ENCODE data around the gene UBE2E1. TPM values are rescaled to one million over a fixed set of nuclear protein-coding genes. Genes with fewer than 3 reads are reported as not detected.
A peak's percentile ranks its signal among the peaks of the same experiment; 100 is the strongest.

The UBE2E1 gene
- total and polyA plus RNA-seq, 2 experiments from 2014 or later: 39.9 to 120 TPM

DNA sequence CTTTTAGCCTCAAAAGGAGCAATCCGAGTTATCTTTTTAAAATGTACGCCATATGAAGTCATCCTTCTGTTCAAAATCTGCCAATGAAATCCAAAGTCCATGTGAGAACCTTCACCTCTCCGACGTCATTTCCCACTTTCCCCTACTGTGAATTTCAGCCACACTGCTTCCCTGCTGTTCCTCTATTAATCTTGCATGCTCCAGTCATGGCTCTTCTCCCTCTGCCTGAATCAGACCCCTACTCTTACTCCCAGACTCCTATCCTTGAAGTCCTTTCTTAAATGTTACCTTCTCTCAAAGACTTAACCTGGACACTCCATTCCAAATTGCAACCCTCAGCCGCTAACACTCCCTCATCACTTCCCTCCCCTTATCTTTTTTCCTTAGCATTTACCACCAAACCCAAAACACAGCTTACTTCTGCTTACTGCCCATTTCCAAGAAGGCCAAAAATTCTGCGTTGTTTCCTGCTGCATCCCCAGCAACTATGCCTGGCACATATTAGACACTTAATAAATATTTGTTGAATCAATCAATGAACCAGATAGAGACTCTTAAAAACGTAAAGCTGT lies 109.9 kb downstream of the UBE2E1 start:
- ATAC-seq (no peak), DNase-seq (ENCODE audit: low spot score) (no peak)
- Histone ChIP-seq H3K27me3 (ENCODE audit: insufficient read depth) (peaks cover 10% of the 10 kb centered on the region), H2AFZ (no peak overlapping the region), H3K4me3 (peak overlapping the region; percentile 91), H3K79me2 (replicated peaks; ENCODE audit: insufficient read depth) (peaks cover 79% of the 10 kb centered on the region), H3K9me2 (ENCODE audit: insufficient read depth) (no peaks in the 10 kb centered on the region), H3K4me1 (ENCODE audit: insufficient read depth) (peaks cover 21% of the 10 kb centered on the region), H3K36me3 (ENCODE audit: insufficient read depth) (peaks cover 24% of the 10 kb centered on the region), H3K27ac (ENCODE audit: low read depth) (no peak overlapping the region), H3F3A (replicated peaks; ENCODE audit: low read depth) (peaks cover 23% of the 10 kb centered on the region), H3K4me2 (peak overlapping the region; percentile 90), H4K20me1 (replicated peaks; ENCODE audit: insufficient read depth) (peaks cover 14% of the 10 kb centered on the region)
- Mint-ChIP-seq H3K27me3 (ENCODE audit: insufficient read depth, low read depth, poor library complexity) (peaks cover 22% of the 10 kb centered on the region), H3K4me1 (peaks cover 28% of the 10 kb centered on the region), H3K27ac (no peak overlapping the region), H3K4me3 (peak overlapping the region; percentile 100), H3K9me3 (no peaks in the 10 kb centered on the region), H3K36me3 (ENCODE audit: low read depth) (peaks cover 40% of the 10 kb centered on the region)
- TF ChIP-seq STAT1 (IDR thresholded peaks at IDR 0.05; ENCODE audit: unreplicated experiment): no peak
- TF ChIP-seq, protein P1, sequence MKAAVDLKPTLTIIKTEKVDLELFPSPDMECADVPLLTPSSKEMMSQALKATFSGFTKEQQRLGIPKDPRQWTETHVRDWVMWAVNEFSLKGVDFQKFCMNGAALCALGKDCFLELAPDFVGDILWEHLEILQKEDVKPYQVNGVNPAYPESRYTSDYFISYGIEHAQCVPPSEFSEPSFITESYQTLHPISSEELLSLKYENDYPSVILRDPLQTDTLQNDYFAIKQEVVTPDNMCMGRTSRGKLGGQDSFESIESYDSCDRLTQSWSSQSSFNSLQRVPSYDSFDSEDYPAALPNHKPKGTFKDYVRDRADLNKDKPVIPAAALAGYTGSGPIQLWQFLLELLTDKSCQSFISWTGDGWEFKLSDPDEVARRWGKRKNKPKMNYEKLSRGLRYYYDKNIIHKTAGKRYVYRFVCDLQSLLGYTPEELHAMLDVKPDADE (IDR thresholded peaks at IDR 0.05): no peak
- TF ChIP-seq CREB1 (CRISPR knock-in tag; IDR thresholded peaks at IDR 0.05; ENCODE audit: low read depth): no peak
- TF ChIP-seq ZNF331 (CRISPR knock-in tag; IDR thresholded peaks at IDR 0.05; ENCODE audit: low read depth): no peak
- TF ChIP-seq, protein P2, sequence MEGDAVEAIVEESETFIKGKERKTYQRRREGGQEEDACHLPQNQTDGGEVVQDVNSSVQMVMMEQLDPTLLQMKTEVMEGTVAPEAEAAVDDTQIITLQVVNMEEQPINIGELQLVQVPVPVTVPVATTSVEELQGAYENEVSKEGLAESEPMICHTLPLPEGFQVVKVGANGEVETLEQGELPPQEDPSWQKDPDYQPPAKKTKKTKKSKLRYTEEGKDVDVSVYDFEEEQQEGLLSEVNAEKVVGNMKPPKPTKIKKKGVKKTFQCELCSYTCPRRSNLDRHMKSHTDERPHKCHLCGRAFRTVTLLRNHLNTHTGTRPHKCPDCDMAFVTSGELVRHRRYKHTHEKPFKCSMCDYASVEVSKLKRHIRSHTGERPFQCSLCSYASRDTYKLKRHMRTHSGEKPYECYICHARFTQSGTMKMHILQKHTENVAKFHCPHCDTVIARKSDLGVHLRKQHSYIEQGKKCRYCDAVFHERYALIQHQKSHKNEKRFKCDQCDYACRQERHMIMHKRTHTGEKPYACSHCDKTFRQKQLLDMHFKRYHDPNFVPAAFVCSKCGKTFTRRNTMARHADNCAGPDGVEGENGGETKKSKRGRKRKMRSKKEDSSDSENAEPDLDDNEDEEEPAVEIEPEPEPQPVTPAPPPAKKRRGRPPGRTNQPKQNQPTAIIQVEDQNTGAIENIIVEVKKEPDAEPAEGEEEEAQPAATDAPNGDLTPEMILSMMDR (conservative IDR thresholded peaks at IDR 0.05; ENCODE audit: low read depth in 2 of 2): no peak
- no peak for TF ChIP-seq EZH2phosphoT487 (IDR thresholded peaks at IDR 0.05; ENCODE audit: unreplicated experiment)
- TF ChIP-seq EZH2 (IDR thresholded peaks at IDR 0.05; ENCODE audit: low read depth, unreplicated experiment): no peak
- no peak for TF ChIP-seq JUNB (IDR thresholded peaks at IDR 0.05; ENCODE audit: unreplicated experiment)
- TF ChIP-seq ZNF114 (CRISPR knock-in tag; IDR thresholded peaks at IDR 0.05): no peak
- TF ChIP-seq, protein P3, sequence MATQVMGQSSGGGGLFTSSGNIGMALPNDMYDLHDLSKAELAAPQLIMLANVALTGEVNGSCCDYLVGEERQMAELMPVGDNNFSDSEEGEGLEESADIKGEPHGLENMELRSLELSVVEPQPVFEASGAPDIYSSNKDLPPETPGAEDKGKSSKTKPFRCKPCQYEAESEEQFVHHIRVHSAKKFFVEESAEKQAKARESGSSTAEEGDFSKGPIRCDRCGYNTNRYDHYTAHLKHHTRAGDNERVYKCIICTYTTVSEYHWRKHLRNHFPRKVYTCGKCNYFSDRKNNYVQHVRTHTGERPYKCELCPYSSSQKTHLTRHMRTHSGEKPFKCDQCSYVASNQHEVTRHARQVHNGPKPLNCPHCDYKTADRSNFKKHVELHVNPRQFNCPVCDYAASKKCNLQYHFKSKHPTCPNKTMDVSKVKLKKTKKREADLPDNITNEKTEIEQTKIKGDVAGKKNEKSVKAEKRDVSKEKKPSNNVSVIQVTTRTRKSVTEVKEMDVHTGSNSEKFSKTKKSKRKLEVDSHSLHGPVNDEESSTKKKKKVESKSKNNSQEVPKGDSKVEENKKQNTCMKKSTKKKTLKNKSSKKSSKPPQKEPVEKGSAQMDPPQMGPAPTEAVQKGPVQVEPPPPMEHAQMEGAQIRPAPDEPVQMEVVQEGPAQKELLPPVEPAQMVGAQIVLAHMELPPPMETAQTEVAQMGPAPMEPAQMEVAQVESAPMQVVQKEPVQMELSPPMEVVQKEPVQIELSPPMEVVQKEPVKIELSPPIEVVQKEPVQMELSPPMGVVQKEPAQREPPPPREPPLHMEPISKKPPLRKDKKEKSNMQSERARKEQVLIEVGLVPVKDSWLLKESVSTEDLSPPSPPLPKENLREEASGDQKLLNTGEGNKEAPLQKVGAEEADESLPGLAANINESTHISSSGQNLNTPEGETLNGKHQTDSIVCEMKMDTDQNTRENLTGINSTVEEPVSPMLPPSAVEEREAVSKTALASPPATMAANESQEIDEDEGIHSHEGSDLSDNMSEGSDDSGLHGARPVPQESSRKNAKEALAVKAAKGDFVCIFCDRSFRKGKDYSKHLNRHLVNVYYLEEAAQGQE (IDR thresholded peaks at IDR 0.05; ENCODE audit: unreplicated experiment): no peak
- TF ChIP-seq POLR2AphosphoS5 (IDR thresholded peaks at IDR 0.05; ENCODE audit: low read depth): no peak
- no peak for TF ChIP-seq NANOG (IDR thresholded peaks at IDR 0.05; ENCODE audit: borderline replicate concordance)
- TF ChIP-seq, protein P4, sequence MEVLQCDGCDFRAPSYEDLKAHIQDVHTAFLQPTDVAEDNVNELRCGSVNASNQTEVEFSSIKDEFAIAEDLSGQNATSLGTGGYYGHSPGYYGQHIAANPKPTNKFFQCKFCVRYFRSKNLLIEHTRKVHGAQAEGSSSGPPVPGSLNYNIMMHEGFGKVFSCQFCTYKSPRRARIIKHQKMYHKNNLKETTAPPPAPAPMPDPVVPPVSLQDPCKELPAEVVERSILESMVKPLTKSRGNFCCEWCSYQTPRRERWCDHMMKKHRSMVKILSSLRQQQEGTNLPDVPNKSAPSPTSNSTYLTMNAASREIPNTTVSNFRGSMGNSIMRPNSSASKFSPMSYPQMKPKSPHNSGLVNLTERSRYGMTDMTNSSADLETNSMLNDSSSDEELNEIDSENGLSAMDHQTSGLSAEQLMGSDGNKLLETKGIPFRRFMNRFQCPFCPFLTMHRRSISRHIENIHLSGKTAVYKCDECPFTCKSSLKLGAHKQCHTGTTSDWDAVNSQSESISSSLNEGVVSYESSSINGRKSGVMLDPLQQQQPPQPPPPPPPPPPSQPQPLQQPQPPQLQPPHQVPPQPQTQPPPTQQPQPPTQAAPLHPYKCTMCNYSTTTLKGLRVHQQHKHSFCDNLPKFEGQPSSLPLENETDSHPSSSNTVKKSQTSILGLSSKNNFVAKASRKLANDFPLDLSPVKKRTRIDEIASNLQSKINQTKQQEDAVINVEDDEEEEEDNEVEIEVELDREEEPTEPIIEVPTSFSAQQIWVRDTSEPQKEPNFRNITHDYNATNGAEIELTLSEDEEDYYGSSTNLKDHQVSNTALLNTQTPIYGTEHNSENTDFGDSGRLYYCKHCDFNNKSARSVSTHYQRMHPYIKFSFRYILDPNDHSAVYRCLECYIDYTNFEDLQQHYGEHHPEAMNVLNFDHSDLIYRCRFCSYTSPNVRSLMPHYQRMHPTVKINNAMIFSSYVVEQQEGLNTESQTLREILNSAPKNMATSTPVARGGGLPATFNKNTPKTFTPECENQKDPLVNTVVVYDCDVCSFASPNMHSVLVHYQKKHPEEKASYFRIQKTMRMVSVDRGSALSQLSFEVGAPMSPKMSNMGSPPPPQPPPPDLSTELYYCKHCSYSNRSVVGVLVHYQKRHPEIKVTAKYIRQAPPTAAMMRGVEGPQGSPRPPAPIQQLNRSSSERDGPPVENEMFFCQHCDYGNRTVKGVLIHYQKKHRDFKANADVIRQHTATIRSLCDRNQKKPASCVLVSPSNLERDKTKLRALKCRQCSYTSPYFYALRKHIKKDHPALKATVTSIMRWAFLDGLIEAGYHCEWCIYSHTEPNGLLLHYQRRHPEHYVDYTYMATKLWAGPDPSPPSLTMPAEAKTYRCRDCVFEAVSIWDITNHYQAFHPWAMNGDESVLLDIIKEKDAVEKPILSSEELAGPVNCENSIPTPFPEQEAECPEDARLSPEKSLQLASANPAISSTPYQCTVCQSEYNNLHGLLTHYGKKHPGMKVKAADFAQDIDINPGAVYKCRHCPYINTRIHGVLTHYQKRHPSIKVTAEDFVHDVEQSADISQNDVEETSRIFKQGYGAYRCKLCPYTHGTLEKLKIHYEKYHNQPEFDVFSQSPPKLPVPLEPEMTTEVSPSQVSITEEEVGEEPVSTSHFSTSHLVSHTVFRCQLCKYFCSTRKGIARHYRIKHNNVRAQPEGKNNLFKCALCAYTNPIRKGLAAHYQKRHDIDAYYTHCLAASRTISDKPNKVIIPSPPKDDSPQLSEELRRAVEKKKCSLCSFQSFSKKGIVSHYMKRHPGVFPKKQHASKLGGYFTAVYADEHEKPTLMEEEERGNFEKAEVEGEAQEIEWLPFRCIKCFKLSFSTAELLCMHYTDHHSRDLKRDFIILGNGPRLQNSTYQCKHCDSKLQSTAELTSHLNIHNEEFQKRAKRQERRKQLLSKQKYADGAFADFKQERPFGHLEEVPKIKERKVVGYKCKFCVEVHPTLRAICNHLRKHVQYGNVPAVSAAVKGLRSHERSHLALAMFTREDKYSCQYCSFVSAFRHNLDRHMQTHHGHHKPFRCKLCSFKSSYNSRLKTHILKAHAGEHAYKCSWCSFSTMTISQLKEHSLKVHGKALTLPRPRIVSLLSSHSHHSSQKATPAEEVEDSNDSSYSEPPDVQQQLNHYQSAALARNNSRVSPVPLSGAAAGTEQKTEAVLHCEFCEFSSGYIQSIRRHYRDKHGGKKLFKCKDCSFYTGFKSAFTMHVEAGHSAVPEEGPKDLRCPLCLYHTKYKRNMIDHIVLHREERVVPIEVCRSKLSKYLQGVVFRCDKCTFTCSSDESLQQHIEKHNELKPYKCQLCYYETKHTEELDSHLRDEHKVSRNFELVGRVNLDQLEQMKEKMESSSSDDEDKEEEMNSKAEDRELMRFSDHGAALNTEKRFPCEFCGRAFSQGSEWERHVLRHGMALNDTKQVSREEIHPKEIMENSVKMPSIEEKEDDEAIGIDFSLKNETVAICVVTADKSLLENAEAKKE (CRISPR knock-in tag; IDR thresholded peaks at IDR 0.05): no peak

Data from GM23338 (cell line).